IMR-90 (cell line): ENCODE data around the gene IQCE.

Experiments
- MAZ ChIP-seq: IDR thresholded peaks from 2 replicates; pipeline ENCODE4 v1.6.1; 2012; ENCODE audit warnings: low read depth, mild to moderate bottlenecking, low read length, improper control_type of control experiment, moderate library complexity, borderline replicate concordance
- POLR2A ChIP-seq: IDR thresholded peaks from 2 replicates; pipeline ENCODE4 v1.6.1; 2012; ENCODE audit warnings: mild to moderate bottlenecking, low read depth, low read length
- RAD21 ChIP-seq: IDR thresholded peaks from 2 replicates; pipeline ENCODE4 v1.6.1; 2012; ENCODE audit warnings: low read length, improper control_type of control experiment
- RCOR1 ChIP-seq: IDR thresholded peaks from 2 replicates; pipeline ENCODE4 v1.6.1; 2012; ENCODE audit warnings: mild to moderate bottlenecking, low read length, improper control_type of control experiment; ENCODE audit not compliant: insufficient replicate concordance
- RFX5 ChIP-seq: IDR thresholded peaks from 2 replicates; pipeline ENCODE4 v1.8.0; 2012; ENCODE audit warnings: low read depth, mild to moderate bottlenecking, low read length, moderate library complexity
- TF ChIP-seq, protein P1 (sequence below): conservative IDR thresholded peaks from 2 replicates; pipeline ENCODE4 v1.5.1; 2012; ENCODE audit warnings: mild to moderate bottlenecking, low read depth, low read length, improper control_type of control experiment

DNA sequence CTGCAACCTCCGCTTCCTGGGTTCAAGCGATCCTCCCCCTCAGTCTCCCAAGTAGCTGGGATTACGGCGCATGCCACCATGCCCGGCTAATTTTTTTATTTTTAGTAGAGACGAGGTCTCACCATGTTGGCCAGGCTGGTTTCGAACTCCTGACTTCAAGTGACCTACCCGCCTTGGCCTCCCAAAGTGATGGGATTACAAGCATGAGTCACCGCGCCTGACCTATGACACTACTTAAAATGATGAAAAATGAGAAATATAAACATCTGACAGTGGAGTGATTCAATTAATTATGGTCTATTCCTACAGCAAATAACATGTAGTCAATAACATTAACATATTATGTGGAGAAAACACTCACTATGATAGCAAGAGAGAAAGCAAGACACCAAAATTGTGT lies 5.7 kb upstream of the IQCE start:
- TF ChIP-seq, protein P1, sequence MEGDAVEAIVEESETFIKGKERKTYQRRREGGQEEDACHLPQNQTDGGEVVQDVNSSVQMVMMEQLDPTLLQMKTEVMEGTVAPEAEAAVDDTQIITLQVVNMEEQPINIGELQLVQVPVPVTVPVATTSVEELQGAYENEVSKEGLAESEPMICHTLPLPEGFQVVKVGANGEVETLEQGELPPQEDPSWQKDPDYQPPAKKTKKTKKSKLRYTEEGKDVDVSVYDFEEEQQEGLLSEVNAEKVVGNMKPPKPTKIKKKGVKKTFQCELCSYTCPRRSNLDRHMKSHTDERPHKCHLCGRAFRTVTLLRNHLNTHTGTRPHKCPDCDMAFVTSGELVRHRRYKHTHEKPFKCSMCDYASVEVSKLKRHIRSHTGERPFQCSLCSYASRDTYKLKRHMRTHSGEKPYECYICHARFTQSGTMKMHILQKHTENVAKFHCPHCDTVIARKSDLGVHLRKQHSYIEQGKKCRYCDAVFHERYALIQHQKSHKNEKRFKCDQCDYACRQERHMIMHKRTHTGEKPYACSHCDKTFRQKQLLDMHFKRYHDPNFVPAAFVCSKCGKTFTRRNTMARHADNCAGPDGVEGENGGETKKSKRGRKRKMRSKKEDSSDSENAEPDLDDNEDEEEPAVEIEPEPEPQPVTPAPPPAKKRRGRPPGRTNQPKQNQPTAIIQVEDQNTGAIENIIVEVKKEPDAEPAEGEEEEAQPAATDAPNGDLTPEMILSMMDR = no peak
- TF ChIP-seq POLR2A (no peak), RAD21 (no peak), RFX5 (no peak), RCOR1 (no peak), MAZ (no peak)
